Fibroblast of gingiva (primary cell): ENCODE results near the gene LSM10.

Source experiments
- DNase-seq: peaks from one replicate; pipeline ENCODE4 v3.0.0-alpha.2; 2011; ENCODE audit warnings: low read depth

Gene LSM10

DNA sequence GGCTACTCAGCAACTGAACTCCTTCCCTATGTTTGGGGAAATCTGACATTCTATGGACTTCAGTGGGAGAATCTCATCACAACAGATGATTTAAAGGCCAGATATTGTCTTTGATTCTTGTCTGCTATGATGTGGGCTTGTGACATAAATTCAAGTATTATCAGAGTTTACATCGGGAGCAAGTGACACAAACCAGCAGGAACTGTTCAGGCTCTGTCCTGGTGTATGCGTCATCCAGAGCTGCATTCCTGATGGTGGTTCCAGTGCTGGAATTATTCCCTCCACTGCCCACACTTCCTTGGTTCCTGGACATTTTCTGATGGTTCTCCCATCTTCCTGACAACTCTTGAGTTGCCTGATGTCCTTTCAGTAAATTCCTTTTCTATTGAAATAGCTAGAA lies 10.8 kb upstream of the LSM10 start:
- DNase-seq, result no peak

DNA sequence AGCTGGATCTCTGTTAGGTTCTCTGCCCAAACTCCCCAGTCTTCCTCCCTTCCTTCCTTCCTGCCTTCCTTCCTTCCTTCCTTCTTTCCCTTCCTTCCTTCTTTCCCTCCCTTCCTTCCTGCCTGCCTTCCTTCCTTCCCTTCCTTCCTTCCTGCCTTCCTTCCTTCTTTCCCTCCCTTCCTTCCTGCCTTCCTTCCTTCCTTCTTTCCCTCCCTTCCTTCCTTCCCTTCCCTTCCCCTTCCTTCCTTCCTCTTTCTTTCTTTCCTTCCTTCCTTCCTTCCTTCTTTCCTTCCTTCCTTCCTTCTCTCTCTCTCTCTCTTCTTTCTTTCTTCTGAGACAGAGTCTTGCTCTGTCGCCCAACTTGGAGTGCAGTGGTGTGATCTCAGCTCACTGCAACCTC lies 8.7 kb upstream of the LSM10 start:
- no peak for DNase-seq

DNA sequence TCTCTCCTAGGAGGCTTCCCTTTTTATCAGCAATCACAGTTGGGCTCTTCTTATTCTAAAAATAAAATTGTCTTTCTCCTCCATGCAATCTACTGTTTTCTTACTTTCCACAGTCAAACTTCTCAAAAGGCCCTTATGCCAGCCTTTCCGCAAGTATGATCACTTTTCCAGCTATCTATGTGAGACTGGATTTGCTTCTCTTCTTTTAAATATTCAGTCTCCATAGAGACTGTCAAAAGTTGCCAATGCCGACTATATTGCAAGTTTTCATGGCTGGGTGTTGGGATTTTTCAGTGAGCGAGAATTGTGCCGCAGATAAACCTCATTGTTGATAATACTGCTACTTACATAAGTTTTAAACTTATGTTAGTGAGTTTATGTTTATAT lies 4.8 kb upstream of the LSM10 start:
- DNase-seq, result no peak

DNA sequence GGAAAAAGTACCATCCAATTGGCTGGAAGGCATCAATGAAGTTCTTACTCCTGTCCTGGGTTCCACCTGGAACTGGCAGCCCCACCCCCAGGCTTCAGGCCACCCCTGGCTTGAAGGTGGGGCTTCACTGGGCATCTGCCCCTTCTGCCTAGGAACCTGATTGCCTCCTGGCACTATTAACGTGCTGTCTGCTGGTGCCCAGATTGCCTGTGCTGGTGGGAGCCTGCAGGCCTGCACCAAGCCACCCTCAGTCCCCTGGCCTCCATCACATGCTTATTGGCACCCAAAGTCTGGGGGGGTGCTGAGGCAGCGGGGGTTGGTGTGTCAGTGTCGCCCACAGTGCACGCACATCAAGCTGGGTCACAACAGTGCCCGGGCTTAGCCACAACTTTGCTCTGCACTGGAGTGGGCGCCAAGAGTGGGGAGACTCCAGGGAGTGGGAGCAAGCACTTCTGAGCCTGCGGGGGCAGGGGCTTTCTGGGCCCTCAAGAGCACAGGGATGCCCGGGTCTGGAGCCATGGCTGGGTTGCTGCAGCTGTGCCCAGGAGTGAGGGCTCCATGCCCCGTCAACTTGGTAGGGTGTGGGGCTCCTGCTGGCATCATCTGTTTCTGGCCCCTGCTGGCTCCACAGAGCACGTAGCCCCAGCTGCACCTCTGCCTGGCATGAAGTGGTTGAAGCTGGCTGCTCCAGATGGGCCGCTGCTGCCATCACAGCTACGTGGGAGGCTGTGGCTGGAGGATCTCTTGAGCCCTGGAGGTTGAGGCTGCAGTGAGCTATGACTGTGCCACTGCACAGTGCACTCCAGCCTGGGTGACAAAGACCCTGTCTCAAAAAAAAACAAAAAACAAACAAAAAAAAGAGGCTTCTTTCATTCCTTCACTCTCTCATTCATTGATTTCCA lies 4.1 kb upstream of the LSM10 start:
- DNase-seq, result no peak

DNA sequence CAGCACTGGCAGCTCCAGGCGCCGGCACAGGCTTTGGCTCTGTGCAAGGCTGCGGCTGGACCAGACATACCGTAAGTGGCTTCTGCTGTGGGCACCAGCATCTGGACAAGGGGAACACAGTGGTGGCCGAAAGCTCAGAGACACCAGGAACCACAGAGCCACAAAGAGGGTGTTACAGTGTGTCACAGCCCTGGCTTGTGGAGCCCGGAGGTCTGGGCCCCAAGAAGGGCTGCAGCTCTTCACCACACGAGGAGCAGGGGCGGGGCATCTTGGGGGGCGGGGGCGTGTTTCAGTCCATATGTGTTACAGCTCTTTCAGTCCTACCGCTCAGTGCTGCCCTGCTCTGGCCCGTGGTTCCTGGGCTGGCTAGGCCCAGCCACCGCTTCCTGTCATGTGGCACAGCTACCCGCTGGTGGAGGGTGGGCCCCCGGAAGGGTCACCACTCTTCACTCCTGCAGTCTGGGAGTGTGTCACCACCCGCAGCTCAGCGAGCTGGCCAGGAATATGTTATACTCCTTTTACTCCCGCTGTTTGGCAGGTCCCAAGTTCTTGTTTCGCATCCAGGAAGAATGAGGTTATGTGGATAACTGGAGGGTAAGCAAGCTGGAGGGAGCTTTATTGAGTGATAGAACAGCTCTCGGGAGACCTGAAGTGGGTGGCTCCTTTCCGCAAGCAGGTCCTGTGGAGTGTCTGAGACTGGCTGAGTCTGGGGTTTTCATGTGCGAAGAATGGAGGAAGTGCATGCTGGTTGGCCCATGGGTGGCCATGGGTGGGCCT lies 3.3 kb upstream of the LSM10 start:
- DNase-seq, result peak; percentile 82

DNA sequence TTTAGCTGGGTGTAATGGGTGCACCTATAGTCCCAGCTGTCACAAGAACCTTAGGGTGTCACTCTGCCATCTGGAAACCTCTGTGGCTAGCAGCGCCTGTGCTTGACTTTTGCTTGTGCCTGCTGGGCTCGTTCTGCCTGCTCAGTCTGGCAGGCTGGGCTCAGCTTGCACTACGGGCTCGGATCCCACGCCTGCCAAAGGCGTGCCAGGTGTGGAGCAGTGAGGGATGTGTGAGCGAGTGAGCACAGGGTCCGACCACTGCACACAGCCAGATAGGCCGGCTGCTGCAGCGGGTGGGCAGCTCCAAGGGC lies 2.8 kb upstream of the LSM10 start:
- no peak for DNase-seq

DNA sequence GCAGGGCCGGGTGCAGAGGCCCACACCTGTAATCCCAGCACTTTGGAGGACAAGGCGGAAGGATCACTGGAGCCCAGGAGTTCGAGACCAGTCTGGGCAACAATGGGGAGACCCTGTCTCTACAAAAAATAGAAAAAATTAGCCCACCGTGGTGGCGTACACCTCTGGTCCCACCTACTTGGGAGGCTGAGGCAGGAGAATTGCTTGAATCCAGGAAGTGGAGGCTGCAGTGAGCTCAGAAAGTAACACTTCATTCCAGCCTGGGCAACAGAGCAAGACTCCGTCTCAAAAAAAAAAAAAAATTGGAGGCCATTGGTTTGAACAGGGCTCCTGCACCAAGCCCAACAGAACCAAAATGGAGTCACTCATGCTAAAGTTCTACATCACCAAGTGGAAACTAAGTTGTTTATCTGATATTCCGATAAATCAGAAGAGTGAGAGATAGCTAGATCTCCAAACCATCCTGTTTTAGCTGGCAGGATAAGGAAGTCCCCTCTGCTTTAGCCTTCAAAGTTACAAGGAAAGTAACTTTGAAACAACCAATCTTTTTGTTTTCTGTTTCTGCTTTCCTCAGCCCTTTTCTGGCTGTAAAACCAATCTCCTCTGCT lies 766 bp upstream of the LSM10 start:
- no peak for DNase-seq

DNA sequence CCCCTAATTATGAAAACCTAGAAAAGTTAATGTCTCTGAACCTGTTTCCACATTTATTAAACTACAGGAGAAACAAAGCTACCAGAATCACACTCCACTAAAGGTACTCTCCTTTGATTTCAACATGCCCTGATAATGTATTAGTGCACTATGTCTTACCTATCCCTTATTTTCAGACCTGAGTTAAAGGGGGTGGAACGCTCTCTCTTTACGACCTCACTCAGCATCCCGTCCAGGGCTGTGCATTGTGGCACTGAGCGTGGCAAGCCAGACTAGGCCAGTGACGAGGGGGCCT lies 678 bp downstream of the LSM10 start:
- DNase-seq, result no peak

DNA sequence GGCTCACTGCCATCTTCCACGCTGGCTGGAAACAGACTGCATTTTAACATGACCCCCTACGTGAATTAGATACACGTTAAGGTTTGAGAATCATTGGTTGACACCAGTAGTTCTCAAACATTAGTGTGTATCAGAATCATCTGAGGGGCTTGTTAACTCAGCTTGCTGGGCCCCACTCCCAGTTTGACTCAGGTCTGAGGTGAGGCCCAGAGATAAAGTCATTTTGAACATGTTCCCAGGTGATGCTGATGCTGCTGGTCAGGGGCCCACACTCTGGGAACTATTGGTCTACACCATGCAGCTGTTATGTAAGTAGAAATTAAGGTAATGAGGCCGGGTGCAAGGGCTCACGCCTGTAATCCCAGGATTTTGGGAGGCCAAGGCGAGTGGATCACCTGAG lies 1.3 kb downstream of the LSM10 start:
- no peak for DNase-seq

DNA sequence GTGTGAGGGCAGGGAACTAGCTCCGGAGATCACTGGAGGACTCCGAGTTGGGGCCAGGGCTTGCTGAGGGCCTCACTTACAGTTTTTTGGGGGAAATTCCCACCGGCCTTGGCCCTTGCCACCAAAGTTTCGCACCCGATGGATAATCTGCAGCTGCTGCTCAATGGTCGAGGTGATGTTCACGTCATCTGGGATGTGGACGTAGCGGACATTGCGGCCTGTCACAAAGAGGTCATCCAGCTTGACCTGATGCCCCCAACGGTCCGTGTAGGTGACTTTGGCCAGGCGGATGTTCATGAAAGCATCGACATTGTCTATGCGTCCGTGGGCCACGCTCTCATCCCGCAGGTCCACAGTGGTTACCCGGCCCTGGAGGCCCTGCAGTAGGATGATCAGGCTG lies 4.0 kb downstream of the LSM10 start:
- DNase-seq, result no peak

DNA sequence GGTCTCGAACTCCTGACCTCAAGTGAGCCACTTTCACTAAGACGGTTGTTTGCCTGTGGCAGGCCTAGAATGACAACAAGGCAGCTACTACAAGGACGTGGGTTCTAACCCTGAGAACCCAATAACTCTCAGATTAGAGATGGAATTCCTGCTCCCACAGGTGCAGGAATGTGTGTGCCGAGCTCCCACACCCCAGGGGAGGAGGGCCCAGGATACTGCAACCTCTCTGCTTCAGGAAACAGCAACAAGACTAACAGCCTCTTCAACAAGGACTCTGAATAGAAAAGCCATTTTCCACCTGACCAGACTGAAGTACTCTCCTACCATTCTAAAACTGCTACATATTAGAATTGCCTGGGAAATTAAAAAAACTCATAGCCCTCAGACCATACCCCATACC lies 4.9 kb downstream of the LSM10 start:
- no peak for DNase-seq

DNA sequence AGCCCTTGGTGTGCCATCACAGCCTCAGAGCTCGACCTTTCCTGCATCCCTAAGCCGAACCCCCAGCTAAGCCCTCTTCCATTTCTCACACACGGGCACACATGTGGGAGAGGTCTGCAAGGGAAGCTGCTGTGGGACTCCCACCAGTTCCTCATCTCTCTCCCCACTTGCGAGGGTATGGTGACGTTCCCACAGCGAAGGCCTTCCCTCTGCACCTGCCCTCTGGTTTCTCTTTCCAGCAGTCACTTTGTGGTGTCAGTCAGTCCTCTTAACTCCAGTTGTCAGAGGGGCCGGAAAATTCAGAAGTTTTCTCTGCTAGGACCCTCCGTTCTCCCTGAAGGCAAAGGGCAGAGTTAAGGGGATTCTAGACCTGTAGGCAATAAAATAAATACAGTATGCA lies 6.4 kb downstream of the LSM10 start:
- DNase-seq, result no peak

DNA sequence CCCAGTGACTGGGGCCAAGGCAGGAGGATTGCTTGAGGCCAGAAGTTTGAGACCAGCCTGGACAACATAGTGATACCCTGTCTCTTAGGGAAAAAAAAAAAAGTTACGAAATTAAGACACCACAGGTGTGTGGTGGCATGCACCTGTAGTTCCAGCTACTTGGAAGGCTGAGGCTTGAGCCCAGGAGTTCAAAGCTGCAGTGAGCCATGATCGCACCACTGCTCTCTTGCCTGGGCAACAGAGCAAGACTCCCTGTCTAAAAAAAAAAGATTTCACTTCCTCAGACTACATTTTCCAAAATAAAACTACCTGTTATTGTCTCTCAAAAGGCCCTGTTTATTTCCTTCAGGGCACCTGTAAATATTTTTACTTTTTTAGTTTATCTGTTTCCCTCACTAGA lies 7.3 kb downstream of the LSM10 start:
- DNase-seq, result no peak

DNA sequence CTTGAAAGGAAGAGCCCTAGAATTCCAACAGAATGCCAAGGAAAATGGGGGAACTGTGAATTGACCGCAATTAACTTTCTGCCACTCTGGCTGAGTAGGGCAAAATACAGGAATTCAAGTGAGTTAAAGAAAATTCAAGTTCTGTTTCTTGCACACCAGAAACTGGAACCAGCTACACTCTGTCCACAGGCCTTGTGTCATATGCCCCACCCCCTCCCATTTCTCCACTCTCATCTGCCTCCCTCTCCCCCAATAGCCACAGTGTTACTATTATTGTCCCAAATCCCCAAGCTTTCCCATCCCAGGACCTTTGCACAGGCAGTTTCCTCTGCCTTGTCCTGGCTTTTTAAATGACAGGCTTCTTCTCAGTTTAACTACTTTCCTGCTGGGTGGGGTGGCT lies 7.7 kb downstream of the LSM10 start:
- no peak for DNase-seq

DNA sequence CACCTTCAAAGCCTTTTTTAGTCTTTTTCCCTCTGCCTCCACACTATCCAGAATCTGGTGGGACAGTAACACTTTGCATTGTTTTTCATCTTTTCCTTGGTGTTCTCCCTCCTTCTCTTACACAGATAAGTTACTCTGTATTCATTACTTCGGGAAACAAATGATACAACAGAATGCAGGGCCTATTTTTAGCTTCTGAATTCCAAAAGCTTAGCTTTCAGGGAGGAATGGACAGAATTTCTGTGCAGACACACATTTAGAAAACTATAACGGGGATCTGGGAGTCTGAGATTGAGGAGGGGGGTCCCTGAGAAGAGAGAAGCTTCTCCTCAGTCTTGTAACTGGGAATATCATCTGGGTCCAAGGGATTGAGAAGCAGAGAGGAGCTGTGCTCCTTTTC lies 8.4 kb downstream of the LSM10 start:
- no peak for DNase-seq

DNA sequence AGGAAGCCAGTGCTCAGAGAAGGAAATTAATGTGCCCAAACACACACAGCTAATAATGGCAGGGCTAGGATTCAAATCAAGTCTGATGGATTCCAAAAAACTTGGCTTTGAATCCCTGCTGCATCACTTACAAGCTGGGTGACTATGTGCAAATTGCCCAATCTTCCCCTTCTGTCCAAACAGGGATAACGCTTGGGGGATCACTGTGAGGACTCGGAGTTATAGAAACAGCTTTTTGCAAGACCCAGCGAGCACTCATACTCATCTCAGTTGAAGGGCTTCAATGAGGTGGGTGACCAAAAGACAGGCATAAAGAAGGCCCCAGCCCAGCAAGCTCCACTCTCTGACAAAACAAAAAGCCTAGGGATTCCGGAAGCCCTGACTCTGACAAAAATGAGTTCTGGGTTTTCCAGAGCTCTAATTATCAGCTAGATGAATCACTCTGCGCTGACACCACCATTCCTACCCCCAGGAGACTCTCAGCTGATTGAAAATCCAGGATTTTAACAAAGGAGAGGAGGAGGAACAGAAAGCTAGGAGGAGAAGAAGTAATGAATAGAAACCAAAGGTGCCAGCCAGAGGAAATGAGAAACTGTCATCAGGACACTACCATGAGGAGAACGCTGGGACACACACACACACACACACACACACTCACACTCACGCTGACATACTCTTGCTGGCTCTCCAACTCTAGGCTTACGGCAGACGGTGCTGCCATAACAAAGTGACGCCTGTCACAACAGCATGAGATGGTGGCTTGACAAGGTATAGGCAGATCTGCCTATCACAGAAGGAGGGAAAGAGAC lies 10.4 kb downstream of the LSM10 start:
- DNase-seq, result peak; percentile 94

DNA sequence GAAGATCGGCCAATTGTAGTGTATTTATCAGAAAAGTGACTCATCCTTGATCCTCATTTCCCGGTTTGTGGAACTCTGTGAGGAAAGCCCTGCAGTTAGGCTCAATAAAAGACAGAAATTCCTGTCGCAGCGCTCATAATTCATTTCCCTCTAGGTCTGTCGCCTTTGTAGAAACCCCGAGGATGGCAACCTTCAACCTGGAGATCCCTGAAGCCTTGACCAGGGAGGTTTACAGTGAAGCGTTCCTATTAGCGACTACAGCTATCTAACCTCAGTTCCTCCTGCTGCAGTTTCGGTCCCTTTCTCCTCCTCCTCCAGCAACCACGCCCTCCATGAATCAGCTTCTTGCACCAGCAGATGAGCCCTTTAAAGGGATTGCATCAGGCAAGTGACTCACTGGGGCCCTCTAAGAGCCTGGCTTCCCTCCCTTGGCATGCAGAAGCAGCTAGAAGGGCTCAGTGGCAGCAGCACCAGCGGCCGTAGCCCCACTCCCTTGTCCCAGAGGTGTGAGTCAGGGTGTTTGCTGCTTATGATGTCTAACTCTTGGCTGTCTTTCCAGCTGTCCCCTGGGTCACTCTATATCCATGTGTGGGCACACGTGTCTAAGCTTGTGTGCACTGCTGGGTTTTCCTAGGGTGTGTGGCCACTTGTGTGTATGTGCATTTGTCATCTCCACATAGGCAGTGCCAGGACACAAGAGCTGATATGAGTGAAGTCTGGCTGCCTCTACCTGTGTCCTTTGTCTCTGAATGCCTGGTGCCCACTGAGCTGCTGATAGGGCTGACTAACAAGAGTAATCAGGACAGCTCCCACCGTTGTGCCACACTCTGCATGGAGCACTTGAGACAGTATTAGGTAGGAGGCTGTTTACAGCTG lies 11.2 kb downstream of the LSM10 start:
- DNase-seq, result peak; percentile 100

DNA sequence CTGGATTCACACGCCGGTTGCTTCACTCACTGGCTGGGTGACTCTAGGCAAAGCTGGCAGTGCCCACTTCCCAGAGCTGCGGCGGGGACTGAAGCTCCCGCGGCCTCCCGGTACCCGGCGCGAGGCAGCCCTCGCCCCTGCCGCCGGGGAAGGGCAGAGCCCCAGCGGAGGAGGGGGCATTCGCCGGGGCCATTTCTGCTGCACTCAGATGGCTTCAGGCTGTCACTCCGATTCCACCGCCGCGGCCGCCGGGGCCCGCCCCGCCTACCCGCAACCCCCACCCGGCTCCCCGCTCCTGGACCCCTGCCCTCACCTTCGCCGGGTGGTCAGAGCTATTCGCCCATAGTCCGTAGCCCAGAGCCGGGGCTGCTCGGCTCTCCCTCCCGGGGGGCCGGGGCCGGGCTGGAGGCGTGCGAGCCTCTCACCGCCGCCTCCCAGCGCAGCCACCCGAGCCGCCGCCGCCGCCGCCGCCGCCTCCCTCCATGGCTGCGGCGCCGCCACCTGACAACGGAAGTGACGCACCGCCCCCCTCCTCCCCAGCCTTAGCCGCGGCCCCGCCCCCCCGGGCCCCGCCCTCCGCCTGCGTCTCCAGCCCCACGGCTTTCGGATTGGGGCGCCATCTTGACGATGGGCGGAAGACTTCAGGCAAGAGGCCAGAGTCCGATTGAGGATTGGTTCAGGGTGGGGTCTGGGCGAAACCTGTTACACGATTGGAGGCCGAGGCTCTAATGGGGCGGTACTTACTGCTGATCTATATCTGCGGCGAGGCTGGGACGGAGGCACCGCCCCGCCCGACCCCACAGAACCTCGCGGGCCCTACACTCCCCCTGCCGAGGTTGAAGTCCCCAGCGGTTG lies 12.1 kb downstream of the LSM10 start, which contains the start of gene STK40:
TSS of gene STK40 (minus strand) at position 515 of the 855 bp plus-strand sequence. CDS start 24,592 bp downstream, outside the sequence.
- peak; percentile 99 for DNase-seq

DNA sequence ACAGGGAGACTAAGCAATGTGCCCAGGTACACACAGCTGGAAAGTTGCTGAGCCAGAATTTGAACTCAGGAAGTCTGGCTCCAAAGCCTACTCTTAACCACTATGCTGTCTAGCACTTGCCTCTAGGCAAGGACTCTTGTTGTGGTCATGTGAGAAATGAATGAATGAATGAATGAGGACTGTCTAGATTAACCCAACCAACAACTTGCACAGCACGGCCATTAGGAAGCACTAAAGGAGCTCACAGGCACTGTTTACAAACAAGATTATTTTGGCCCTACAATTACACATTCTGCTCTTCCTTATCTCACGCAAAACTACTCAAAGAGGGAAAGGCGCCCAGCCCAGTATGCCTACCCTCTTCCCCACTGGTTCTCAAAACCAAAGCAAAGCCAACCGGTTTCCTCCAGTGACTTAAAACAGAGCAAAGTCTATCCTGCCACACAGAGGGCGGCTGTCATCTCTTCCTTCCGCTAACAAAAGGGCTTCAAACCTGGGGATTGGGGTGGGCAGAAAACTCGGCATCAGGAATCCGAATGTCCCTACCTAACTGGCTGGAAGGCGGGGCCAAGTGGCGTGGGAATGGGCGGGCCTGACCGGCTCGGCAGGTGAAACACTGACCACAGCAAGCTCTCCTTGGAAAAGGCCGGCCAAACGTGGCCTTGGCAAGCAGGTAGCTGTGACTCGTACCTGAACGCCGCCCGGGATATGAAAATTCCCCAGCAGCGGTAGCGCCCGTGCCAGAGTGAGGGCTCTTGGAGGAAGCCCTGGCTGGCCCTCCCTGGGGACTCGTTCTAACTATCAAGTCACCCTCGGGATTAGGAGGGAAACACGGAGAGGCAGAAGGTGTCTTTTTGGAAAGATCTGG lies 12.9 kb downstream of the LSM10 start:
- DNase-seq, result no peak
